SK-N-SH (cell line): ENCODE data around the gene TLR3. TPM values are rescaled to one million over a fixed set of nuclear protein-coding genes. Genes with fewer than 3 reads are reported as not detected.

Experiments
- CTCF ChIA-PET: fragments of 300-600, 350-600 bp; formaldehyde crosslinking; extraction: SDS; loops from one replicate; lab custom pipeline; 2021; lab: Yijun Ruan, JAX
- POLR2A ChIA-PET: fragments of 350-600 bp; sonication (Branson Sonifier 250); formaldehyde crosslinking; extraction: SDS; loops from one replicate; lab custom pipeline; 2020; ENCODE audit warnings: antibody characterized with exemption, inconsistent platforms; lab: Yijun Ruan, JAX
- DNase-seq: peaks from one replicate; pipeline ENCODE4 v3.0.0; 2012
- H2AFZ ChIP-seq: fragments of 200-600 bp; sonication (generic); 2 replicates; pipeline ENCODE4 v1.8.1; 2016; ENCODE audit warnings: antibody characterized with exemption, mild to moderate bottlenecking, low read depth
- H3F3A ChIP-seq: fragments of 200-600 bp; sonication (generic); replicated peaks from 2 replicates; pipeline ENCODE3; 2016; ENCODE audit warnings: antibody characterized with exemption, mild to moderate bottlenecking; ENCODE audit not compliant: insufficient read depth
- H3K27ac ChIP-seq, 2 experiments: fragments of 200-500 bp in 1 of 2; fragments of 200-600 bp in 1 of 2; sonication (Bioruptor generic) in 1 of 2; sonication (generic), shearing (Covaris generic) in 1 of 2; 2 replicates each; pipeline versions ENCODE4 v1.5.1 to v1.6.1; 2014 to 2016; ENCODE audit warnings: low read depth in 2 of 2, inconsistent platforms in 1 of 2, low read length in 1 of 2, mild to moderate bottlenecking in 1 of 2, mixed read lengths in 1 of 2
- H3K27me3 ChIP-seq: fragments of 200-600 bp; sonication (generic), shearing (Covaris generic); 2 replicates; pipeline ENCODE4 v1.6.1; 2016; ENCODE audit warnings: mixed run types; ENCODE audit not compliant: insufficient read depth
- H3K36me3 ChIP-seq, 2 experiments: fragments of 200-500 bp in 1 of 2; fragments of 200-600 bp in 1 of 2; sonication (Bioruptor generic) in 1 of 2; sonication (generic) in 1 of 2; replicated peaks in 1 of 2; 2 replicates each; pipeline versions ENCODE3 to v1.5.1; 2014 to 2016; ENCODE audit warnings: low read length in 1 of 2, mild to moderate bottlenecking in 1 of 2; ENCODE audit not compliant: insufficient read depth in 2 of 2, control insufficient read depth in 1 of 2
- H3K4me1 ChIP-seq, 2 experiments: fragments of 200-500 bp in 1 of 2; fragments of 200-600 bp in 1 of 2; sonication (Bioruptor generic) in 1 of 2; sonication (generic), shearing (Covaris generic) in 1 of 2; 2 replicates each; pipeline versions ENCODE4 v1.5.1 to v1.6.1; 2014 to 2016; ENCODE audit warnings: low read depth in 1 of 2, low read length in 1 of 2, mixed run types in 1 of 2; ENCODE audit not compliant: insufficient read depth in 2 of 2, control insufficient read depth in 1 of 2
- H3K4me2 ChIP-seq: fragments of 200-600 bp; sonication (generic), shearing (Covaris generic); 2 replicates; pipeline ENCODE4 v1.6.1; 2017; ENCODE audit warnings: mixed run types
- H3K4me3 ChIP-seq, 2 experiments: fragments of 200-500 bp in 1 of 2; fragments of 200-600 bp in 1 of 2; sonication (Bioruptor generic) in 1 of 2; sonication (generic), shearing (Covaris generic) in 1 of 2; 2 replicates each; pipeline versions ENCODE4 v1.5.1 to v1.8.1; 2014 to 2016; ENCODE audit warnings: low read depth in 2 of 2, inconsistent platforms in 1 of 2, low read length in 1 of 2, mild to moderate bottlenecking in 1 of 2, mixed read lengths in 1 of 2, moderate library complexity in 1 of 2
- H3K79me2 ChIP-seq: fragments of 200-600 bp; sonication (generic); 2 replicates; pipeline ENCODE4 v1.8.1; 2017; ENCODE audit warnings: mild to moderate bottlenecking; ENCODE audit not compliant: insufficient read depth
- H3K9ac ChIP-seq: fragments of 200-600 bp; sonication (generic); 2 replicates; pipeline ENCODE4 v1.6.1; 2017; ENCODE audit warnings: mixed run types
- H3K9me2 ChIP-seq: fragments of 200-600 bp; sonication (generic); 2 replicates; pipeline ENCODE4 v1.6.1; 2017; ENCODE audit warnings: mixed run types
- H3K9me3 ChIP-seq: fragments of 200-600 bp; sonication (generic); 2 replicates; pipeline ENCODE4 v1.6.1; 2017; ENCODE audit warnings: mixed run types, mild to moderate bottlenecking, moderate library complexity
- H4K20me1 ChIP-seq: fragments of 200-600 bp; sonication (generic); 2 replicates; pipeline ENCODE4 v1.6.1; 2017; ENCODE audit warnings: mild to moderate bottlenecking, mixed run types; ENCODE audit not compliant: insufficient read depth
- CHD2 ChIP-seq: fragments of 150-350 bp; IDR thresholded peaks from 2 replicates; pipeline ENCODE4 v1.6.1; 2018; ENCODE audit warnings: low read length; ENCODE audit not compliant: partially characterized antibody
- ELF1 ChIP-seq: IDR thresholded peaks from 2 replicates; pipeline ENCODE4 v1.4.0; 2012
- EP300 ChIP-seq, 2 experiments: IDR thresholded peaks; 2 replicates each; pipeline versions ENCODE4 v1.4.0 to v1.6.1; 2012; ENCODE audit warnings: borderline replicate concordance in 1 of 2, low read depth in 1 of 2, low read length in 1 of 2
- FOXJ3 ChIP-seq: sonication (generic); formaldehyde crosslinking; IDR thresholded peaks from 2 replicates; pipeline ENCODE4 v1.5.1; 2020; ENCODE audit warnings: mild to moderate bottlenecking, missing genetic modification reagents
- FOXM1 ChIP-seq: IDR thresholded peaks from 2 replicates; pipeline ENCODE4 v1.4.0; 2012; ENCODE audit warnings: low read depth, mild to moderate bottlenecking
- GABPA ChIP-seq: IDR thresholded peaks from 2 replicates; pipeline ENCODE4 v1.4.0; 2012; ENCODE audit warnings: low read depth, mild to moderate bottlenecking
- JUND ChIP-seq: IDR thresholded peaks from 2 replicates; pipeline ENCODE4 v1.4.0; 2012
- NFIC ChIP-seq: IDR thresholded peaks from 2 replicates; pipeline ENCODE4 v1.4.0; 2012; ENCODE audit warnings: borderline replicate concordance
- NRF1 ChIP-seq: IDR thresholded peaks from 2 replicates; pipeline ENCODE4 v1.6.1; 2012; ENCODE audit warnings: low read depth, mild to moderate bottlenecking, low read length
- POLR2AphosphoS5 ChIP-seq: IDR thresholded peaks from 2 replicates; pipeline ENCODE4 v1.6.1; 2012; ENCODE audit warnings: low read depth, low read length
- RAD21 ChIP-seq: IDR thresholded peaks from 2 replicates; pipeline ENCODE4 v1.6.1; 2012; ENCODE audit warnings: mild to moderate bottlenecking, low read length
- RFX5 ChIP-seq: IDR thresholded peaks from 2 replicates; pipeline ENCODE4 v1.6.1; 2012; ENCODE audit warnings: mild to moderate bottlenecking, improper control_type of control experiment, low read length
- RXRA ChIP-seq: IDR thresholded peaks from 2 replicates; pipeline ENCODE4 v1.4.0; 2012; ENCODE audit warnings: low read depth, mild to moderate bottlenecking, borderline replicate concordance
- SIN3A ChIP-seq: IDR thresholded peaks from 2 replicates; pipeline ENCODE4 v1.6.1; 2012; ENCODE audit warnings: low read depth, mild to moderate bottlenecking, low read length, moderate library complexity, borderline replicate concordance
- TEAD4 ChIP-seq: IDR thresholded peaks from 2 replicates; pipeline ENCODE4 v1.4.0; 2012; ENCODE audit warnings: mild to moderate bottlenecking, borderline replicate concordance; ENCODE audit not compliant: insufficient read depth
- WGBS: methylation state at CpG from one replicate; pipeline ENCODE4 v1.1.6; 2017; ENCODE audit warnings: low lambda C conversion rate; 5-methylcytosine and 5-hydroxymethylcytosine counted together
- polyA plus RNA-seq, 3 experiments: library from polyadenylated mRNA; depleted of rRNA; stranded (reverse); fragments of >200 nt; gene quantifications; 2 replicates each; pipeline ENCODE4 v1.2.3, GENCODE V29; 2012
- TF ChIP-seq, protein P1 (sequence below): IDR thresholded peaks from 2 replicates; pipeline ENCODE4 v1.4.0; 2012; ENCODE audit warnings: low read depth, borderline replicate concordance
- TF ChIP-seq, protein P2 (sequence below): IDR thresholded peaks from 2 replicates; pipeline ENCODE4 v1.4.0; 2012; ENCODE audit warnings: low read depth, borderline replicate concordance
- TF ChIP-seq, protein P3 (sequence below): IDR thresholded peaks from 2 replicates; pipeline ENCODE4 v1.4.0; 2012; ENCODE audit warnings: low read depth
- TF ChIP-seq, protein P4 (sequence below): fragments of 150-350 bp; IDR thresholded peaks from 2 replicates; pipeline ENCODE4 v1.6.1; 2016; ENCODE audit warnings: mild to moderate bottlenecking, low read depth, low read length
- TF ChIP-seq, protein P5 (sequence below): IDR thresholded peaks from 2 replicates; pipeline ENCODE4 v1.6.1; 2012; ENCODE audit warnings: mild to moderate bottlenecking, low read depth, low read length, moderate library complexity

The TLR3 gene
- polyA plus RNA-seq, 1 of the 3 experiments (the other 2 are of a cell fraction): 0.51 TPM

DNA sequence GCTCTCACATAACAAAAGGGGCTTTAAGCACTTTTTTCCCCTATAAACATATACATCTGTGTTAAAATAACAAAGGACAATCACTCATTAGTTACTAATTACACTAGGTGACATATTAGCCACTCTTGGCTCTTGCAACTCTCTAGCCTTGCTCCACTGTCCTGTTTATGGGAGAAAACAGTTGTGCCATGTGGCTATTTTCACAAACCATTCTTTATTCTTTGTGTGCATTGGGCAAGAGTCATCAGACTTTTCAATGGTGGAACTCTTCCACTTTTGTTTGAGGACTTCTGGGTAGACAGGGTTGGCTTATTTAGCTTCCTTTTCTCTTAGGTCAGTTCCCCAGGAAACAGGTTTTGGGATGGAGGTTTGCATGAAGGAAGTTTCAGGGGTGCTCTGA, 19.6 kb downstream of the TLR3 start:
- Histone ChIP-seq H3K9me2 (no peaks in the 10 kb centered on the region), H3K27me3 (no peaks in the 10 kb centered on the region), H3K9ac (no peak overlapping the region), H3K9me3 (no peaks in the 10 kb centered on the region), H3K4me2 (no peak overlapping the region), H3K79me2 (no peaks in the 10 kb centered on the region), H3K4me3 (no peak overlapping the region), H2AFZ (no peak overlapping the region), H3K27ac (no peak overlapping the region), H3K4me1 (no peaks in the 10 kb centered on the region), H4K20me1 (no peaks in the 10 kb centered on the region), H3K36me3 (no peaks in the 10 kb centered on the region), H3F3A (no peaks in the 10 kb centered on the region)
- DNase-seq: no peak
- CTCF ChIA-PET: no interaction called here
- no peak for TF ChIP-seq RAD21
- POLR2A ChIA-PET: no interaction called here

DNA sequence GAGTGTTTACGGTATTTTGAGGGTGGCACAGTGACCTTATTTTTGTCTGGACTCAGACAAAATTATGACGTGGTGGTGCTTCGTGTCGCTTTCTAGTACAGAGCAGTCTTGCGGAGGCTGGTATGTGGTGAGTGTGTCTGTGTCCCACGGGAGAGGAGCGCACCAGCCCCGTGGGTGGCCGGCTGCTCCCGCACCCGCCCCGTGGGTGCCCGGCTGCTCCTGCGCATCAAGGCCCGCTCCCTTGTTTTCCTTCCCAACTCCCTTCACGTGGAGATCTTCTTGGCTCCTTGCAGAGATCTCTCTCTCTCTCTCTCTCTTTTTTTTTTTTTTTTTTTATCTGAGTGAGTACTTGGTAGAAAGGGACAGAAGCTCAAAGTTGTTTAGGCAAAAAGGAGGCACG, 23.3 kb downstream of the TLR3 start:
- H3K27ac ChIP-seq: no peak overlapping the region
- ChIA-PET POLR2A (no interaction called here), CTCF (interaction anchor here (1.4 kb wide), 1 partner anchor 55 kb away, joined by 3 read pairs; no protein-coding TSS in a partner anchor)
- no peaks in the 10 kb centered on the region for H3K27me3 ChIP-seq
- no peaks in the 10 kb centered on the region for H3K9me3 ChIP-seq
- H3K79me2 ChIP-seq: no peaks in the 10 kb centered on the region
- no peak overlapping the region for H3K4me2 ChIP-seq
- no peak overlapping the region for H2AFZ ChIP-seq
- no peak overlapping the region for H3K9ac ChIP-seq
- H3K9me2 ChIP-seq: no peaks in the 10 kb centered on the region
- H3F3A ChIP-seq: no peaks in the 10 kb centered on the region
- H4K20me1 ChIP-seq: no peaks in the 10 kb centered on the region
- no peaks in the 10 kb centered on the region for H3K36me3 ChIP-seq
- H3K4me3 ChIP-seq: no peak overlapping the region
- 76% methylated on average over 17 of the region's 17 CpGs for WGBS
- TF ChIP-seq, protein P1, sequence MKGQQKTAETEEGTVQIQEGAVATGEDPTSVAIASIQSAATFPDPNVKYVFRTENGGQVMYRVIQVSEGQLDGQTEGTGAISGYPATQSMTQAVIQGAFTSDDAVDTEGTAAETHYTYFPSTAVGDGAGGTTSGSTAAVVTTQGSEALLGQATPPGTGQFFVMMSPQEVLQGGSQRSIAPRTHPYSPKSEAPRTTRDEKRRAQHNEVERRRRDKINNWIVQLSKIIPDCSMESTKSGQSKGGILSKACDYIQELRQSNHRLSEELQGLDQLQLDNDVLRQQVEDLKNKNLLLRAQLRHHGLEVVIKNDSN: no peak
- TF ChIP-seq GABPA (no peak), NRF1 (no peak), JUND (no peak), EP300 (IDR thresholded peaks at IDR 0.05; ENCODE audit: borderline replicate concordance in 1 of 2, low read depth in 1 of 2, low read length in 1 of 2) (no peak), RFX5 (no peak), CHD2 (no peak), FOXJ3 (CRISPR knock-in tag) (no peak), ELF1 (no peak), NFIC (no peak), SIN3A (no peak), TEAD4 (no peak), POLR2AphosphoS5 (no peak), RXRA (no peak), FOXM1 (no peak)
- TF ChIP-seq, protein P2, sequence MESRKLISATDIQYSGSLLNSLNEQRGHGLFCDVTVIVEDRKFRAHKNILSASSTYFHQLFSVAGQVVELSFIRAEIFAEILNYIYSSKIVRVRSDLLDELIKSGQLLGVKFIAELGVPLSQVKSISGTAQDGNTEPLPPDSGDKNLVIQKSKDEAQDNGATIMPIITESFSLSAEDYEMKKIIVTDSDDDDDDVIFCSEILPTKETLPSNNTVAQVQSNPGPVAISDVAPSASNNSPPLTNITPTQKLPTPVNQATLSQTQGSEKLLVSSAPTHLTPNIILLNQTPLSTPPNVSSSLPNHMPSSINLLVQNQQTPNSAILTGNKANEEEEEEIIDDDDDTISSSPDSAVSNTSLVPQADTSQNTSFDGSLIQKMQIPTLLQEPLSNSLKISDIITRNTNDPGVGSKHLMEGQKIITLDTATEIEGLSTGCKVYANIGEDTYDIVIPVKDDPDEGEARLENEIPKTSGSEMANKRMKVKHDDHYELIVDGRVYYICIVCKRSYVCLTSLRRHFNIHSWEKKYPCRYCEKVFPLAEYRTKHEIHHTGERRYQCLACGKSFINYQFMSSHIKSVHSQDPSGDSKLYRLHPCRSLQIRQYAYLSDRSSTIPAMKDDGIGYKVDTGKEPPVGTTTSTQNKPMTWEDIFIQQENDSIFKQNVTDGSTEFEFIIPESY: no peak
- TF ChIP-seq, protein P3, sequence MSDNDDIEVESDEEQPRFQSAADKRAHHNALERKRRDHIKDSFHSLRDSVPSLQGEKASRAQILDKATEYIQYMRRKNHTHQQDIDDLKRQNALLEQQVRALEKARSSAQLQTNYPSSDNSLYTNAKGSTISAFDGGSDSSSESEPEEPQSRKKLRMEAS: no peak
- TF ChIP-seq, protein P4, sequence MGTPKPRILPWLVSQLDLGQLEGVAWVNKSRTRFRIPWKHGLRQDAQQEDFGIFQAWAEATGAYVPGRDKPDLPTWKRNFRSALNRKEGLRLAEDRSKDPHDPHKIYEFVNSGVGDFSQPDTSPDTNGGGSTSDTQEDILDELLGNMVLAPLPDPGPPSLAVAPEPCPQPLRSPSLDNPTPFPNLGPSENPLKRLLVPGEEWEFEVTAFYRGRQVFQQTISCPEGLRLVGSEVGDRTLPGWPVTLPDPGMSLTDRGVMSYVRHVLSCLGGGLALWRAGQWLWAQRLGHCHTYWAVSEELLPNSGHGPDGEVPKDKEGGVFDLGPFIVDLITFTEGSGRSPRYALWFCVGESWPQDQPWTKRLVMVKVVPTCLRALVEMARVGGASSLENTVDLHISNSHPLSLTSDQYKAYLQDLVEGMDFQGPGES: no peak
- TF ChIP-seq, protein P5, sequence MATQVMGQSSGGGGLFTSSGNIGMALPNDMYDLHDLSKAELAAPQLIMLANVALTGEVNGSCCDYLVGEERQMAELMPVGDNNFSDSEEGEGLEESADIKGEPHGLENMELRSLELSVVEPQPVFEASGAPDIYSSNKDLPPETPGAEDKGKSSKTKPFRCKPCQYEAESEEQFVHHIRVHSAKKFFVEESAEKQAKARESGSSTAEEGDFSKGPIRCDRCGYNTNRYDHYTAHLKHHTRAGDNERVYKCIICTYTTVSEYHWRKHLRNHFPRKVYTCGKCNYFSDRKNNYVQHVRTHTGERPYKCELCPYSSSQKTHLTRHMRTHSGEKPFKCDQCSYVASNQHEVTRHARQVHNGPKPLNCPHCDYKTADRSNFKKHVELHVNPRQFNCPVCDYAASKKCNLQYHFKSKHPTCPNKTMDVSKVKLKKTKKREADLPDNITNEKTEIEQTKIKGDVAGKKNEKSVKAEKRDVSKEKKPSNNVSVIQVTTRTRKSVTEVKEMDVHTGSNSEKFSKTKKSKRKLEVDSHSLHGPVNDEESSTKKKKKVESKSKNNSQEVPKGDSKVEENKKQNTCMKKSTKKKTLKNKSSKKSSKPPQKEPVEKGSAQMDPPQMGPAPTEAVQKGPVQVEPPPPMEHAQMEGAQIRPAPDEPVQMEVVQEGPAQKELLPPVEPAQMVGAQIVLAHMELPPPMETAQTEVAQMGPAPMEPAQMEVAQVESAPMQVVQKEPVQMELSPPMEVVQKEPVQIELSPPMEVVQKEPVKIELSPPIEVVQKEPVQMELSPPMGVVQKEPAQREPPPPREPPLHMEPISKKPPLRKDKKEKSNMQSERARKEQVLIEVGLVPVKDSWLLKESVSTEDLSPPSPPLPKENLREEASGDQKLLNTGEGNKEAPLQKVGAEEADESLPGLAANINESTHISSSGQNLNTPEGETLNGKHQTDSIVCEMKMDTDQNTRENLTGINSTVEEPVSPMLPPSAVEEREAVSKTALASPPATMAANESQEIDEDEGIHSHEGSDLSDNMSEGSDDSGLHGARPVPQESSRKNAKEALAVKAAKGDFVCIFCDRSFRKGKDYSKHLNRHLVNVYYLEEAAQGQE: no peak
- H3K4me1 ChIP-seq: no peaks in the 10 kb centered on the region; a peak in 1 of 4 replicates
- no peak for DNase-seq
